Trophoblast cell (in vitro differentiated cells and primary cell): ENCODE results near the gene CLDND2.

Experiments used
- DNase-seq, 2 donors: peaks; one replicate each; pipeline ENCODE4 v3.0.0-alpha.2; 2016
- H2AFZ ChIP-seq: 2 replicates; pipeline ENCODE4 v1.6.1; 2013; ENCODE audit warnings: low read length, moderate library complexity, mild to moderate bottlenecking; ENCODE audit not compliant: insufficient read depth, poor library complexity
- H2AK5ac ChIP-seq: 2 replicates; pipeline ENCODE4 v1.6.1; 2013; ENCODE audit warnings: mild to moderate bottlenecking, low read length
- H2BK120ac ChIP-seq: 2 replicates; pipeline ENCODE4 v1.6.1; 2013; ENCODE audit warnings: low read length, mild to moderate bottlenecking, moderate library complexity; ENCODE audit not compliant: insufficient read depth, poor library complexity
- H2BK12ac ChIP-seq: 2 replicates; pipeline ENCODE4 v1.6.1; 2013; ENCODE audit warnings: mild to moderate bottlenecking, low read length, moderate library complexity
- H2BK5ac ChIP-seq: 2 replicates; pipeline ENCODE4 v1.6.1; 2013; ENCODE audit warnings: low read length, low read depth, moderate library complexity, mild to moderate bottlenecking; ENCODE audit not compliant: poor library complexity
- H3K14ac ChIP-seq: 2 replicates; pipeline ENCODE4 v1.6.1; 2013; ENCODE audit warnings: mild to moderate bottlenecking, low read length
- H3K18ac ChIP-seq: 2 replicates; pipeline ENCODE4 v1.6.1; 2013; ENCODE audit warnings: mild to moderate bottlenecking, low read length
- H3K23ac ChIP-seq: 2 replicates; pipeline ENCODE4 v1.6.1; 2013; ENCODE audit warnings: low read length
- H3K27ac ChIP-seq: 2 replicates; pipeline ENCODE4 v1.5.1; 2013; ENCODE audit warnings: low read depth, mild to moderate bottlenecking, inconsistent platforms, low read length, moderate library complexity
- H3K27me3 ChIP-seq: 2 replicates; pipeline ENCODE4 v1.6.1; 2013; ENCODE audit warnings: inconsistent platforms, mild to moderate bottlenecking, low read length, moderate library complexity; ENCODE audit not compliant: insufficient read depth
- H3K36me3 ChIP-seq, 2 experiments: 1 replicate in 1 of 2; 2 replicates in 1 of 2; pipeline ENCODE4 v1.6.1; 2013; ENCODE audit warnings: low read length in 2 of 2, mild to moderate bottlenecking in 2 of 2, moderate library complexity in 1 of 2; ENCODE audit not compliant: insufficient read depth in 2 of 2, control insufficient read depth in 1 of 2
- H3K4ac ChIP-seq: 2 replicates; pipeline ENCODE4 v1.6.1; 2013; ENCODE audit warnings: low read depth, mild to moderate bottlenecking, low read length, moderate library complexity
- H3K4me1 ChIP-seq, 2 experiments: 1 replicate in 1 of 2; 2 replicates in 1 of 2; pipeline ENCODE4 v1.6.1; 2013; ENCODE audit warnings: low read length in 2 of 2, mild to moderate bottlenecking in 2 of 2, moderate library complexity in 1 of 2; ENCODE audit not compliant: insufficient read depth in 2 of 2, control insufficient read depth in 1 of 2
- H3K4me2 ChIP-seq: 2 replicates; pipeline ENCODE4 v1.6.1; 2013; ENCODE audit warnings: inconsistent platforms, mild to moderate bottlenecking, low read length, moderate library complexity
- H3K4me3 ChIP-seq: 2 replicates; pipeline ENCODE4 v1.5.1; 2013; ENCODE audit warnings: mild to moderate bottlenecking, low read depth, low read length, inconsistent platforms
- H3K79me1 ChIP-seq: one replicate; pipeline ENCODE4 v1.6.1; 2013; ENCODE audit warnings: low read length
- H3K79me2 ChIP-seq: 2 replicates; pipeline ENCODE4 v1.6.1; 2013; ENCODE audit warnings: low read length, mild to moderate bottlenecking; ENCODE audit not compliant: control insufficient read depth, insufficient read depth, poor library complexity
- H3K9ac ChIP-seq: 2 replicates; pipeline ENCODE4 v1.6.1; 2013; ENCODE audit warnings: mild to moderate bottlenecking, low read length
- H3K9me3 ChIP-seq: 2 replicates; pipeline ENCODE4 v1.6.1; 2013; ENCODE audit warnings: low read depth, mild to moderate bottlenecking, control low read depth, inconsistent platforms, low read length; ENCODE audit not compliant: insufficient read depth
- H4K12ac ChIP-seq: 2 replicates; pipeline ENCODE4 v1.6.1; 2013; ENCODE audit warnings: low read depth, mild to moderate bottlenecking, low read length, moderate library complexity
- H4K8ac ChIP-seq: 2 replicates; pipeline ENCODE4 v1.6.1; 2013; ENCODE audit warnings: low read depth, mild to moderate bottlenecking, low read length, moderate library complexity
- H4K91ac ChIP-seq: one replicate; pipeline ENCODE4 v1.6.1; 2013; ENCODE audit warnings: low read depth, mild to moderate bottlenecking, low read length, moderate library complexity
- WGBS: extraction: QIAGEN DNeasy Blood & Tissue Kit; methylation state at CpG from one replicate; pipeline ENCODE4 v1.1.7; 2013; ENCODE audit warnings: missing lambda C conversion rate; ENCODE audit not compliant: insufficient read length, insufficient coverage; ENCODE audit errors: extremely low coverage; 5-methylcytosine and 5-hydroxymethylcytosine counted together

Gene CLDND2

DNA sequence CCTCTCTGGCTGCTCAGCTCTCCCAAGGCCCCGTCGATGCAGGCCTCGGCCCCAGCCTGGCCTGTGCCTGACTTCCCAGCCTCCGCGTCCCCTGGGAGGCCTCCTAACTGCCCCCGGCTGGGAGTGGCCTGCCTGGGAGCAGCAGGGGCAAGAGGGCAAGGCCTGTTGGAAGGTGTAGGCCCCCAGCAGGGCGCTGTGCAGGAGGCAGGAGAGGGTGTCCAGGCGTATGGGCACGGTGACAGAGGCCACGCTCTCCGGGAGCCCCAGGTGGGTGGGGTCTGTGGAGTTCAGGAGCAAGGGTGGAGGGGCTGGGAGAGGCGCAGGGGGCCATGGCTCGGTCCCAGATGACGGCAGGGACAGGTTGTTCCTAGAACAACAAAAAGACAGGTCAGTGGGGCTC is 20.3 kb upstream of the CLDND2 start:
- no peak overlapping the region for H2AFZ ChIP-seq
- DNase-seq = no peak
- no peak overlapping the region for H3K23ac ChIP-seq
- H2AK5ac ChIP-seq = no peak overlapping the region
- H3K79me1 ChIP-seq = peaks cover 4% of the 10 kb centered on the region
- H3K79me2 ChIP-seq = no peaks in the 10 kb centered on the region
- H3K9me3 ChIP-seq = peaks cover 2% of the 10 kb centered on the region
- H4K12ac ChIP-seq = no peak overlapping the region
- no peak overlapping the region for H4K8ac ChIP-seq
- H3K36me3 ChIP-seq = no peaks in the 10 kb centered on the region
- H3K27me3 ChIP-seq = no peaks in the 10 kb centered on the region
- H4K91ac ChIP-seq = no peak overlapping the region
- no peak overlapping the region for H3K4ac ChIP-seq
- no peak overlapping the region for H3K27ac ChIP-seq
- no peak overlapping the region for H3K9ac ChIP-seq
- H2BK12ac ChIP-seq = no peak overlapping the region
- H3K4me1 ChIP-seq = peaks cover 2 to 3% of the 10 kb centered on the region in 2 experiments
- no peak overlapping the region for H2BK120ac ChIP-seq
- no peak overlapping the region for H3K4me3 ChIP-seq
- H3K14ac ChIP-seq = no peak overlapping the region
- H3K18ac ChIP-seq = no peak overlapping the region
- no peak overlapping the region for H3K4me2 ChIP-seq
- no CpG with 5 or more reads among the region's 14 CpGs for WGBS
- no peak overlapping the region for H2BK5ac ChIP-seq

DNA sequence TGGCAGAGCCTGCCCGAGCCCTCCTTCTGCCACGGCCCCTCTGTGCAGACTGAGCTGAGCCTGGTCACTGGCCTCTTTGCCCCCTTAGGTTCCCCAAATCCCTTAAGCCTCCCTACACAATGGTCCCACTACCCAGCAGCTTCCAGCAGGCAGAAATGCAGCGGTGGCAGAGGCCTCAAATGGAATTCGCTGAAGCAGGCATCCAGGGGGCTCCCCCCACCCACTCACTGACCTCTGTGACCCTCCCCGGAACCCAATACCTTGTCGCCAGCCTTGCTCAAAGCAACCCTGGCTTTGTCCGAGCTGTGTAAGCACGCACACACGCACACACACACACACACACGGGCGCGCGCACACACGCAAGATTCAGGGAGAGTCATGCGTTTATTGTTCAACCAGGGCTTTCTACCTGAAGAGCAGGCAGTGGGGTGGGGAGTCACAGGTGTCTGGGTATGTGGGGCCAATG is 19.2 kb upstream of the CLDND2 start, which contains the start of gene LIM2:
TSS of gene LIM2 (minus strand) at position 51 of the 466 bp plus-strand sequence. CDS start 531 bp downstream, outside the sequence.
- Histone ChIP-seq H2BK120ac (no peak within 1 kb of the TSS), H3K27ac (no peak within 1 kb of the TSS), H2AFZ (no peak within 1 kb of the TSS), H2AK5ac (no peak within 1 kb of the TSS), H3K9ac (no peak within 1 kb of the TSS), H3K4me2 (no peak within 1 kb of the TSS), H3K18ac (no peak within 1 kb of the TSS), H3K27me3 (no peaks in the 10 kb centered on the region), H3K9me3 (peaks cover 2% of the 10 kb centered on the region), H3K79me2 (no peaks in the 10 kb centered on the region), H3K36me3 (no peaks in the 10 kb centered on the region), H2BK12ac (no peak within 1 kb of the TSS), H3K4ac (no peak within 1 kb of the TSS), H3K4me1 (no peaks in the 10 kb centered on the region), H3K4me3 (no peak within 1 kb of the TSS), H2BK5ac (no peak within 1 kb of the TSS), H3K14ac (no peak within 1 kb of the TSS), H4K8ac (no peak within 1 kb of the TSS), H4K91ac (no peak within 1 kb of the TSS), H3K79me1 (no peaks in the 10 kb centered on the region), H4K12ac (no peak within 1 kb of the TSS), H3K23ac (no peak within 1 kb of the TSS)
- no peak for DNase-seq
- WGBS = no CpG with 5 or more reads among the region's 15 CpGs

GRCh38 chr19:51386882-51387520 is 18.2 kb upstream of the CLDND2 start:
- H4K8ac ChIP-seq = no peak overlapping the region
- no peak overlapping the region for H2BK12ac ChIP-seq
- H2BK120ac ChIP-seq = no peak overlapping the region
- no peak overlapping the region for H2AK5ac ChIP-seq
- H3K4me3 ChIP-seq = no peak overlapping the region
- H3K36me3 ChIP-seq = no peaks in the 10 kb centered on the region
- H3K4ac ChIP-seq = no peak overlapping the region
- DNase-seq = no peak
- peaks cover 4% of the 10 kb centered on the region for H3K9me3 ChIP-seq
- H3K23ac ChIP-seq = no peak overlapping the region
- no peak overlapping the region for H3K9ac ChIP-seq
- H3K79me2 ChIP-seq = no peaks in the 10 kb centered on the region
- no peaks in the 10 kb centered on the region for H3K27me3 ChIP-seq
- H2BK5ac ChIP-seq = no peak overlapping the region
- H4K91ac ChIP-seq = no peak overlapping the region
- no peak overlapping the region for H3K27ac ChIP-seq
- no peaks in the 10 kb centered on the region for H3K4me1 ChIP-seq
- no CpG with 5 or more reads among the region's 14 CpGs for WGBS
- H3K79me1 ChIP-seq = no peaks in the 10 kb centered on the region
- no peak overlapping the region for H3K18ac ChIP-seq
- no peak overlapping the region for H2AFZ ChIP-seq
- H3K14ac ChIP-seq = no peak overlapping the region
- no peak overlapping the region for H3K4me2 ChIP-seq
- H4K12ac ChIP-seq = no peak overlapping the region

DNA sequence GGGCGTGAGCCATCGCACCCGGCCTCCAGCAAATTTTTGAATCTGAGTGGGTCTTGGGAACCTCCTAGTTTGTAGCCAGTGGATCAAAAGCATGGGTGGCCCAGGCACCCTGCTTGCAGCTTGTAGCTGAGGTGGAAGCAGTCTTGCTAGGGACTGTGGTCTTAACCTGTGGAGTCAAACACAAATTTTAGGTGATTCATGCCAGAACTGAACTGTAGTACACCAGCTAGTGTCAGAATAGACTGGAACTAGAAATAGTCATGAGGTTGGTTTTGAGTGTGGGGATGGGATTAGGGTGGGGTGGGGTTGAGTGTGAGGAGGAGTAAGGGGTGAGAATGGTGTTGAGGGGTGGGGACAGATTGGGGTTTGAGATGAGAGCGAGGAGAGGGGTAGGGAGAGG is 13.2 kb upstream of the CLDND2 start:
- H3K4ac ChIP-seq = no peak overlapping the region
- DNase-seq = no peak
- 100% methylated on average over 1 of the region's 4 CpGs for WGBS
- no peak overlapping the region for H4K91ac ChIP-seq
- no peak overlapping the region for H4K12ac ChIP-seq
- H2AK5ac ChIP-seq = no peak overlapping the region
- no peak overlapping the region for H2BK5ac ChIP-seq
- H3K79me1 ChIP-seq = no peaks in the 10 kb centered on the region
- H3K9ac ChIP-seq = no peak overlapping the region
- no peak overlapping the region for H3K4me2 ChIP-seq
- H3K4me3 ChIP-seq = no peak overlapping the region
- H3K79me2 ChIP-seq = no peaks in the 10 kb centered on the region
- no peak overlapping the region for H4K8ac ChIP-seq
- no peak overlapping the region for H2BK120ac ChIP-seq
- H3K4me1 ChIP-seq = no peaks in the 10 kb centered on the region
- H3K9me3 ChIP-seq = peaks cover 7% of the 10 kb centered on the region
- H3K23ac ChIP-seq = no peak overlapping the region
- no peak overlapping the region for H2AFZ ChIP-seq
- no peak overlapping the region for H2BK12ac ChIP-seq
- H3K36me3 ChIP-seq = no peaks in the 10 kb centered on the region
- no peak overlapping the region for H3K18ac ChIP-seq
- H3K14ac ChIP-seq = no peak overlapping the region
- no peak overlapping the region for H3K27ac ChIP-seq
- no peaks in the 10 kb centered on the region for H3K27me3 ChIP-seq
